NCI-H510A treated with DMSO at 0.1 percent for 48 hours (cell line): Measurements from ENCODE around the gene TRIM32.
"Not testable (repeated sequence)": the region's sequence is repeated elsewhere in the genome, so short reads cannot be mapped to it uniquely, and the experiment has no call there.

Experiments
- DNase-seq: peaks from one replicate; lab custom pipeline; 2025; lab: John Stamatoyannopoulos, UW

The TRIM32 gene

DNA sequence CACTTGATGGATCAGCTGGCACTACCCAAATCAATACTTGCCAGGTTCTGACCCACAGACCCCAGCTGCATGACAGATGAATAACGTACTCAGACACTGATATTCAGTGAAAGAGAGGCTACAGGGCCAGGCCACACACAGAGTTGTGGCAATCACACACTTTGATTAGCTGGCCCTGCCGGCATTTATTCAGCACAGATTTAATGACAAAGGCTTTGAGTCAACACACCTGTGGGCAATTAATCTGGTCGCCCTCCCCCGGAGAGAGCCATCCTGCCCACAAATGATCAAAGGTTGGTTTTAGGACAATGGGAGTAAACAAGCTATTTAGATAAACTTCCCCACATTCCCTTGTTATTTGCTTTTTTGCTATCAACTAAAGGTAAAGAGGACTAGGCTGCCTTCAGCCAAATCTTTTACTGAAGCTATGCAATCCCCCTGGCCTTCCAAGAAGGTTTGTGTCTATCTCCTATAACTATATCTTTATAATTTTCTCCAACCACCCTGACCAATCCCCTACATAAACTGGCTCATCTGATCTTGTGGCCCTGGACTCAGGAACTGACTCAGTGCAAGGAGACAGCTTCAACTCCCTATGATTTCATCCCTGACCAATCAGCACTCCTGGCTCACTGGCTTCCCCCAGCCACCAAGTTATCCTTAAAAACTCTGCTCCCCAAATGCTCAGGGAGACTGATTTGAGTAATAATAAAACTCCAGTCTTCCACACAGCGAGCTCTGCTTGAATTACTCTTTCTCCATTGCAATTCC is 12.7 kb upstream of the TRIM32 start:
- DNase-seq, result no peak

DNA sequence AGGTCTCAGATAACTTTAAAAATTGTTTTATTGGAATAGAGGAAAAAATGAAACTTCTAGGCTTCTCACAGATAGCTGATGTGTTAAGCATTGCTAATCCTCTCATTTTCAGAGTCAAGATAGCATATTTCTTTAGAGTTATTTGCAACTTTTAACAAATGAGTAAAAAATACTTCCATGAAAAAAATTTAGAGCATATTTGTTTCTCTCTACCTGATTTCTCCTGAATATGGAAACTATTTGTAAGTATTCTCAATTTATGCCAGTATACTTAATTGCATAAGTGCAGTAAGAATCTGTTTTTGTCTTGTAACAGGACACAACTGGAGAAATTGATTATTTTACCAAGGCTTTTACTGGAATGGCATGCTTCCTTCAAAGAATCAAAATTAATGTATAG is 3.6 kb upstream of the TRIM32 start:
- no peak for DNase-seq

GRCh38 chr9:116685166-116685565 is 1.9 kb upstream of the TRIM32 start:
- DNase-seq, result no peak

DNA sequence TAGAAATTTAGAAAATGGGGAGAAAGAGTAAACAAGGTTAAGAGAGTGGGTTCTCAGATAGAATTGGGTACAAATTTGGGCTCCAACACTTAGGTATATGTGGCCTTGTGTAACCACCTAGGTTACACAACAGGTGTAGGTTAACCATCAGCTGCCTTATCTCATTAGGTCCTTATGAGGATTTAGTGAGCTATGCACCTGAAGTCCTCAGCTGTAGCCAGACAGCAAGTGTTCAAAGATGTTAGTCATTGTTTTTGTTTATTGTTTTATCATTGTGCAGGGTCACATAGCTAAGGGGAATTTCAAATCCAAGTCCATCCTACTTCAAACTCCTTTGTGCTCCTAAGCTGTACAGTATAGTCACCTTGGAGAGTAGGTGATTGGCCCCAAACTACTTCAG is 970 bp upstream of the TRIM32 start:
- DNase-seq, result no peak

DNA sequence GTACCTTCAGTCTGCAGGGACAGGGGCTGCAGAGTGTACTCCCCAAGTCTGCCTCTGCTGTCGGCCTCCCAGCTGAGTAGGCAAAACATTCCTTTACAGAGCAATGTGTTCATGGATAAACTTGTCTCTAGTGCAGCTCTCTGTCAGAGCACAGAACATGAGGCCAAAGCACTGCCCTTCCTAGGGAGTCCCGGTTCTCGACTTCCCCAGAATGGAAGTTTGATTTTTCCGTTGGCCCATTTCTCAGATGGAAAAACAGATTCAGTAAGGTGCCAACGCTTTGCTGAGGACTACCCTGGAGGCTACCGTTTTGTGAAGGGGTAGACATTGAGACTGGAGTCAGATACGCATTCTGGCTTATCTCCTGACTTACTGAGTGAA is 422 bp upstream of the TRIM32 start:
- no peak for DNase-seq

DNA sequence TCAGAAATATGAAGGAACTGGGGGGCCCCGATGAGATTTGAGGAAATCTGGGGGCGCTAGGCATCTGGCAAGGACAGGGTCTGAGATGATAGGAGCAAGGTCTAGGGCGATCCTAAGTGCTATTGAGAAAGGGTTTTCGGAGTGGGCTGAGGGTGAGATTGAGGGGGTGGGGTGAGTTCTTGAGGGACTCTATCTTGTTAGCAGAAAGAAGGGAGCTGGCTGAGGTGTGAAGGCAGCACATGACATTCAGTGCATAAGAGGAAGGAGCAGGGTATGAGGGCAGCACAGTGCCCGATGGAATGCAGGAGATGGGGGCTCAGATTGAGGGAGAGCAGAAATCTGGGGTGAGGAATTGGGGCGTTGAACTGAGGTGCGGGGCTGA is 640 bp downstream of the TRIM32 start:
- DNase-seq, result no peak

GRCh38 chr9:116688806-116689485 is 1.8 kb downstream of the TRIM32 start:
- DNase-seq, result no peak

DNA sequence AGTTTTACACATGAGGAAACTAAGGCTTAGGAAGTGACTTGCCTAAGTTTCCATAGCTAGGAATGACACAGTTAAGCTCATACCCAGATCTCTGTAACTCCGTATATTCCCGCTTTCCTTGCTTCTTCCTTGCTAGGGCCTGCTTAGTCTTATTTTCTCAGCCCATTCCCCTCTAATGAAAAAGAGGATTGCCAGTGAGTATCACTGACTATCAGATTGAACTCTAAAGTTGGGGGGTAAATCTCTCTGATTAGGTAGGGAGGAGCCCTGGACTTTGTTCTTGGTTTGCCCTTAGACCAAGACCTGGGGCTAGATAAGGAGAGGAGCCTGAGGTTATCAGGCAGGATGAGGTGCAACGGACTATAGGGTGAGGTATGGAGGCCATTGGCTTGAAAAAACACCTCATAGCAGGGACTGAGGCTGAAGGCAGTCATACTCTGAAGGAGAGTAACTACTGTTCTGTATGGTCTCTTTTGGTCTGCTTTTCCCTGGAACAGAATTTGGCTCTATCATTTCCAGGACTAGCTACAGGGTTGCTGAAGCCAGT is 2.5 kb downstream of the TRIM32 start:
- no peak for DNase-seq

DNA sequence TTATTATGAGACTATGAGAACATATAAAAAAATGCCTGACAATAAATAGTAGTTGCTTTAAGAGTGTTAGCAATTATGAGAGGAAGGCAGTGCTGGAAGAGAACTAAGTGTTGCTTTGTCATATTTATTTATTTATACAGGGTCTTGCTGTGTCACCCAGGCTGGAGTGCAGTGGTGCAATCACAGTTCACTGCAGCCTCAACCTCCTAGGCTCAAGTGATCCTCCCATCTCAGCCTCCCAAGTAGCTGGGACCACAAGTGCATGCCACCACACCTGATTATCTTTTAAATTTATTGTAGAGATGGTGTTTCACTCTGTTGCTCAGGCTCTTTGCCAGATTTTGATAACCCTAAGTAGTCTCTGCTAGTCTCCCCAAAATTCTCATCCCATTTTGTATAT is 3.7 kb downstream of the TRIM32 start:
- DNase-seq, result not testable (repeated sequence)

GRCh38 chr9:116691607-116692006 is 4.5 kb downstream of the TRIM32 start:
- no peak for DNase-seq

GRCh38 chr9:116692616-116693015 is 5.5 kb downstream of the TRIM32 start:
- no peak for DNase-seq

- no peak for DNase-seq
Observed at GRCh38 chr9:116693233-116693731, 6.2 kb downstream of the TRIM32 start.

- DNase-seq, result no peak
Observed at GRCh38 chr9:116694785-116695291, 7.7 kb downstream of the TRIM32 start.

DNA sequence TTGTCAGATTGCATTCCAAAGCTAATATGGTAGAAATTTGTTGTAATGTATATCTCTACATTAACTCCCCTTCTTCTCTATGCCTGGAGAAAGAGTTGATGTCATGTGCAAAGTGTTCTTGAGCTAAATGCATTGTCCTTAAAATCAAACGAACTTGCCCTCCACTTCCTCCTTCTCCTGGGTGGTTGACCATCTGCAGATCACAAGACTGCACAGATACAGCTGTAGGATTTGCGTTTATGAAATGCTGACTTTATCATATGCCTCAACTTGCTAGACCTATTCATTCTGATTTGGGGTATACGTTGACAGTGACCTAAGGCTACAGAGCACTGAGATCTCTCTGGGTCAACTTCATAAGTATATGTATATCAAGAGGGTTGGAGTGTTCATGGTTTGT is 8.3 kb downstream of the TRIM32 start:
- DNase-seq, result no peak

DNA sequence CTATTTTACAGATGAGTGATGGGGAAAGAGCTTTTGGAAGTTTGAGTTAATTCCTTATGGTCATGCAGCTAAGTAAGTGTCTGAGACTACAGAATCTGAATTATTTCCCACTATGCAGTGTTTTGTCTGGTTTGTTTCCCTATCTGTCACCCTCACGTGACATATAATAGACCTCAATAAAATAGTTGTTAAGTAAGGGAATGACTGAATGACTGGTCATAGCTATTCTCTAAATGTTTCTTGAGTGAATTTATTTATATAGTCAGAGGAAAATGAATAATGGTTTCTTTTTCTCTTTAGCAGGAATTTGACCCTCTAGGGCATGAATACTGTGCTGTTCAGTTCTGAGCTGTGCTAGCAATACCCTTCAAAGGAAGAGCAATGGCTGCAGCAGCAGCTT is 10.3 kb downstream of the TRIM32 start:
- no peak for DNase-seq

DNA sequence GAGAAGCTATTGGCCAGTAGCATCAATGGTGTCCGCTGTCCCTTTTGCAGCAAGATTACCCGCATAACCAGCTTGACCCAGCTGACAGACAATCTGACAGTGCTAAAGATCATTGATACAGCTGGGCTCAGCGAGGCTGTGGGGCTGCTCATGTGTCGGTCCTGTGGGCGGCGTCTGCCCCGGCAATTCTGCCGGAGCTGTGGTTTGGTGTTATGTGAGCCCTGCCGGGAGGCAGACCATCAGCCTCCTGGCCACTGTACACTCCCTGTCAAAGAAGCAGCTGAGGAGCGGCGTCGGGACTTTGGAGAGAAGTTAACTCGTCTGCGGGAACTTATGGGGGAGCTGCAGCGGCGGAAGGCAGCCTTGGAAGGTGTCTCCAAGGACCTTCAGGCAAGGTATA is 10.8 kb downstream of the TRIM32 start:
- no peak for DNase-seq

GRCh38 chr9:116700279-116700678 is 13.2 kb downstream of the TRIM32 start:
- DNase-seq, result no peak

GRCh38 chr9:116700882-116701865 is 14.1 kb downstream of the TRIM32 start:
- DNase-seq, result peak; percentile 54

DNA sequence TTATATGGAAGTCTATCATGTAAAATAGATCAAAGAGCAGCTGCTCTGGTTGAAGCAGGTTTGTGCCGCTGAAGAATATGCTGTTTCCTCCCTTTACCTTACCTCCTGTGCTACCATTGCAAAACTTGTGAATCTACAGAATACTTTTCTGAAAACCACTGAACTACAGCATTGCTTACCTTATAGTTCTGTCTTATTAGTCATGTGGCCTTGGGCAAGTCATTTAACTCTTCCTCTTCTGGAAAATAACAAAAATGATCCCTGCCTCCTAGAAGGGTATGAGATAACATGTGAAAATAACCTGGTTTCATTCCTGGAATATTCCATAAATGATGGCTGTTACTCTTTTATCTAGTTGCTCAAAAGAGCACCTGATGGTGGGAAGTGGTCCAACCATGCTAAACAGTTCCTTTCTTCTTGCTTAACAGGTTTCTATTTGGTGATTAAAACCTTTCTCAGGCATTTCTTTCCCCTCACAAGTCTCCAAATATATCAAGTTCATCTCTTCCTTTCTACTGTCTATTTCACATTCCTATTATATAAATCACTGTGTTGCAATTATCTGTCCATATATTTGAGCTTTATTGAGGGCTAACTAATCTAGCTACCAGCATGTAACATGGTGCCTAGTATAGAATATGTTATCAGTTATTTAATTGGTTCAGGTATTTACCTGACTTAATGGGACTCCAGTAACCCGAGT is 15.0 kb downstream of the TRIM32 start:
- no peak for DNase-seq

- DNase-seq, result no peak
Observed at GRCh38 chr9:116703634-116704033, 16.5 kb downstream of the TRIM32 start.

DNA sequence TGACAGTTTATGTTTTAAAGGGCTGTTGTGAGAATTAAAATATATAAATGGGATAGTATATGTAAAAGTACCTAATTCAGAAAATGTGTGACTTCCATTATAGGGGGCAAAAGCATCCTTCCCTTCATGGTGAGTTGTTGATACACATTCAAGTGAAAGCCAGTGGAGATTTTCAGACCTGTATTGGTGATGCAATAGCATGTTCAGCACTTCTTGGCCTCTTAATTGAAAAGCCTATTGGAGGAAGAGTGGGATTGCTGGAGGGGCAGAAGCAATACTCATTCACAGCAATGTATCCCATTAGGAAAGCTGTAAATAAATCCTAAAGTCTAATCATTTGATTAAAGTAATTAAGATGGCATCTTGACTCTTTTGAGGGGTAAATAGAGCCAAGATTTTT is 17.4 kb downstream of the TRIM32 start:
- DNase-seq, result no peak
